ENCODE results near the gene NHLRC3. TPM values are rescaled to one million over a fixed set of nuclear protein-coding genes. Genes with fewer than 3 reads are reported as not detected.

Gene NHLRC3
- total and polyA plus RNA-seq, 9 of the 15 experiments (the other 6 are each of a cell fraction or from before 2014, with no cell fraction given), result 5.5 to 15.3 (median 9.0) TPM

Other genes starting within 250 kb of the NHLRC3 start
- not detected in 2 replicates for gene STOML3, start 47.6 kb upstream of the NHLRC3 start, total RNA-seq (2014; rRNA removed)
- not detected in 2 replicates for gene STOML3, start 47.6 kb upstream of the NHLRC3 start, total RNA-seq (2014; rRNA removed; fragmentation: Illumina TruSeq; extraction: Trizol)
- not detected in 2 replicates for gene STOML3, start 47.6 kb upstream of the NHLRC3 start, total RNA-seq (2015; rRNA removed; fragmentation: Illumina TruSeq; extraction: Trizol)
- gene STOML3, start 47.6 kb upstream of the NHLRC3 start, total RNA-seq (2021), result not detected in 2 replicates
- gene STOML3, start 47.6 kb upstream of the NHLRC3 start, polyA plus RNA-seq (2011; rRNA removed), result not detected in 2 replicates
- not detected in 2 replicates for gene STOML3, start 47.6 kb upstream of the NHLRC3 start, polyA plus RNA-seq (2014; fragmentation: Illumina TruSeq; extraction: Trizol)
- under 1 TPM in 1 of 2 experiments, not detected in 1; 0.04 TPM for gene STOML3, start 47.6 kb upstream of the NHLRC3 start, polyA plus RNA-seq (2014; fragmentation: Nextera tagmentation; extraction: Ambion mirVana)
- gene STOML3, start 47.6 kb upstream of the NHLRC3 start, polyA plus RNA-seq (2014; rRNA removed), result not detected in 2 replicates
- gene PROSER1, start 367 bp upstream of the NHLRC3 start, total RNA-seq (2014; rRNA removed), result 6.6 and 9.2 TPM in 2 replicates
- 9.7 and 10.8 TPM in 2 replicates for gene PROSER1, start 367 bp upstream of the NHLRC3 start, total RNA-seq (2014; rRNA removed; fragmentation: Illumina TruSeq; extraction: Trizol)
- 7.4 and 9.3 TPM in 2 replicates for gene PROSER1, start 367 bp upstream of the NHLRC3 start, total RNA-seq (2015; rRNA removed; fragmentation: Illumina TruSeq; extraction: Trizol)
- 30.5 and 36.2 TPM in 2 replicates for gene PROSER1, start 367 bp upstream of the NHLRC3 start, total RNA-seq (2021)
- gene PROSER1, start 367 bp upstream of the NHLRC3 start, polyA plus RNA-seq (2011; rRNA removed), result 9.6 and 21.4 TPM in 2 replicates
- 25.5 and 30.5 TPM in 2 replicates for gene PROSER1, start 367 bp upstream of the NHLRC3 start, polyA plus RNA-seq (2014; fragmentation: Illumina TruSeq; extraction: Trizol)
- gene PROSER1, start 367 bp upstream of the NHLRC3 start, polyA plus RNA-seq (2014; fragmentation: Nextera tagmentation; extraction: Ambion mirVana), result 10 to 100 TPM; 10.4 to 10.5 TPM
- gene PROSER1, start 367 bp upstream of the NHLRC3 start, polyA plus RNA-seq (2014; rRNA removed), result 14.8 and 15.2 TPM in 2 replicates